Measurements from ENCODE around the gene HOXD10.

HOXD10 gene

DNA sequence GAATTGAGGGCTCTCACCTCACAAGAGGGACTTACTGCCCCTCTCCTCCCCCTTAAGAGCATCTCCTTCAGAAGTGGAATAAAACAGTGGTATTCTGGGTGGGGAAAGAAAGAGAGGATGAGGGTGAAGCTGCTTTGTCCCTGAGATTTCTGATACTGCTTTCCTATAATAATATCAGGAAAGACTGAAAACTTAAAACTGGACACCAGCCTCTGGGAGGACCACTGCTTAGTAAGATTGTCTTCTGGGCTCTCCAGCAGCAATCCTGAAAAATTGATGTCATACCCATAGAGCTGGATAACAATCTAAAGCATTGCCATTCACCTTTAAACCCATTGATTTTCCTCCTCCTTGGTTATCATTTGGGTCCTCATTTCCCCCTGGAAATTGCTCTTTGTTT, 30.1 kb downstream of the HOXD10 start:
- in situ Hi-C loops (cut with MboI; ENCODE audit: low sequenced_read_pairs), result loop anchor here (10.0 to 25.0 kb wide), 4 partner anchors 316 to 1166 kb away; no protein-coding TSS in a partner anchor

DNA sequence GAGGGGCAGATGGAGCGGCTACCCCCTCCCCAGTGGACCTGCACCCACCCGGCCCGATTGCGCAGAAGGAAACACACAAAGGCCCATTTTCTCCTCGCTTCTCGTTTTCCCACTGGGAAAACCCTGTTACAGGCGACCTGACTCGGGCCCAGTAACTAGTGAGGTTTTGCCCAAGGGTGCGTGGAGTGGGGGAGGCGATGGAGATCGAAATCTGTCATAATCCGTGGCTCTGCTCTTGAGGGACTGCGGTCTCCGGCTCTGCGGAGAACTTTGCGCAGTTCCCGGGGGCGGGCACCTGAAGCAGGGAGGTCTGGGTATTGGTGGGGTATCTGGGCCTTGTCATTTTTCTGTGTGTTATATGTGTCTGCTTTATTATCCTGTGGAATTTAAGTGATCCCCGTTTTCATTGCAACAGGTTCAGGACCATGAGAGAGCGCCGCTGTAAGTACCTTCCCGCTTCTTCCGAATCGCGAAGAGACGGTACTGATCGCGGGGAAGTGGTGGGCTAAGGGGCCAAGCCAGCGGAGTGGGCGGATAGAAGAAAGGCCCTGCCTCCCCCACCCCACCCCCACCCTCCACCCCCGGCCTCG, 30.7 kb downstream of the HOXD10 start:
- in situ Hi-C loops (cut with MboI; ENCODE audit: low sequenced_read_pairs), result loop anchor here (10.0 to 25.0 kb wide), 4 partner anchors 315 to 1165 kb away; no protein-coding TSS in a partner anchor

DNA sequence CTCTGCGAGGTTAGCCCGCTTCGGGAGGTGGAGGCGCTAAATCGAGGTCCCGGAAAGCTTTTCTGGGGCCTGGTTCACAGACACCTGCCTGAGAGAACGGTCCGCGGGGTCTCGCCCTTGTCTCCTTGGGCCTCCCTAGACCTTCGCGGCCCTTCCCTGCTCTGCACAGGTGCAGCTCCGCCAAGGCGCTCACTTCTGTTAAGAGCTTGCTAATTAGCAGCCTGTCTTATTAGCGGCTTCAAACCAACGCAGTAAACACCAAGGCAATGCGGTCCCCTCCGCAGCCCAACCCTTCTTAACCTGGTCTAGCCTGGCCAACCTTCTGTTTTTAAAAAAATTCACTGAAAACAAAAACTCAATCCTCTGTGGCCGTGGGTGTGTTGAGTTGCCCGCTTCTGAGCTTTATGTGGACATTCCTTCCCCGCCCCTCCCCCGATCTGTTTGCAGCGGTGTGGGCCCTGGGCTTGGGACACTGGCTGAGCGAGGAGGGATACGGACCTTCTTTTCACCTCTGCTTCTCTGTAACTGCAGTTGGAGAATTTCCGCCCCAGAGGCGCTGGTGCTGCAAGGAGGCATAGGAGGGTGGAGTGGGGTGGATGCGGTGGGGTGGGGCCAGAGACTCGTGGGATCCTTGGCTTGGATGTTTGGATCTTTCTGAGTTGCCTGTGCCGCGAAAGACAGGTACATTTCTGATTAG, 31.4 kb downstream of the HOXD10 start:
- in situ Hi-C loops (cut with MboI; ENCODE audit: low sequenced_read_pairs), result loop anchor here (10.0 to 25.0 kb wide), 4 partner anchors 314 to 1164 kb away; no protein-coding TSS in a partner anchor

GRCh38 chr2:176148751-176149421, 32.3 kb downstream of the HOXD10 start:
- in situ Hi-C loops (cut with MboI; ENCODE audit: low sequenced_read_pairs), result loop anchor here (10.0 to 25.0 kb wide), 4 partner anchors 313 to 1163 kb away; no protein-coding TSS in a partner anchor

DNA sequence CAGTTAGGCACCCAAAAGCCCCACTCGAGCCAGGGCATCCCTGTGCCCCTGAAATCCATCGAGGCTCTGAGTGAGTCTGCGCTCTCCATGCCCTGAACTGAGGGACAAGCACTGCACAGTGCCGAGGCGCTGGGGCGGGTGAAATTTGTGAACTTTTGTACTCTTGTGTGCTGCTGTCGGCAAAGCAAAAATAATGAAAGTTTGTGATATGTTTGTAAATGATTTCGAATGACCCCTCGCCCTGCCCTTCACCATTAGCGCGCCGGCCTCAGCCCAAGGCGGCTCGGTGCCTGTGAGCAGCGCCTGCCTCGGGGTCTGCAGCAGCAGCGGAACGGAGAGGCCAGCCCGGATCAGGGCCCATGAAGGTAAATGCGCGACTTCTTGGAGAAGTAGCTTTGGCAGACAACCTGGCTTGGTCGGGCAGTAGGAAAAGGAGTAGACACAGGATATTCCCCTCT, 32.9 kb downstream of the HOXD10 start:
- in situ Hi-C loops (cut with MboI; ENCODE audit: low sequenced_read_pairs), result loop anchor here (10.0 to 25.0 kb wide), 4 partner anchors 313 to 1163 kb away; no protein-coding TSS in a partner anchor

DNA sequence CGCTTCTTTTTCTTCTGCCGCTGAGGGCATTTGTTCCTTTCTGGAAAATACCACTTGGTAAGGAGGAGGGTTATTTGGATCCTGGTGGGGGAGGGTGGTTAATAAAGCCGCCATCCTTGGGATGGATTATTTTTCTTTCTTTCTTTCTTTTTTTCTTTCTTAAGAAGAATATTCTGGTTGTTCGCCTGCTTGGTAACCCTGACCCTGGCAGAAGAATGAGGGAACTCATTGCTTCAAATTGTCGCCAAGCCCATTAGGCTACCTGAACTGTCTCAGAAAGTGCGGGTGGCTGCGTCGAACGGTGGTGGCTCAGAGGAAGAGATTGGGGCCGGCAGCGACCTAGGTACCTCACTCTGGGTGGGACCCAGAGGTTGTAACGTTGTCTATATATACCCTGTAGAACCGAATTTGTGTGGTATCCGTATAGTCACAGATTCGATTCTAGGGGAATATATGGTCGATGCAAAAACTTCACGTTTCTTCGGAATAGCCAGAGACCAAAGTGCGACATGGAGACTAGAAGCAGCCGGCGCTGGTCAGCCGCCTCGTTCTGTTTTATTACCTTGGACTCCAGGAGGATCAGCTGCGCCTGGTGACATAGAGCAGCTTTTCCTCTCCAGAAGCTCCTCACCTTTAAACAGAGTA, 33.5 kb downstream of the HOXD10 start:
- in situ Hi-C loops (cut with MboI; ENCODE audit: low sequenced_read_pairs), result loop anchor here (10.0 to 25.0 kb wide), 4 partner anchors 312 to 1162 kb away; no protein-coding TSS in a partner anchor

DNA sequence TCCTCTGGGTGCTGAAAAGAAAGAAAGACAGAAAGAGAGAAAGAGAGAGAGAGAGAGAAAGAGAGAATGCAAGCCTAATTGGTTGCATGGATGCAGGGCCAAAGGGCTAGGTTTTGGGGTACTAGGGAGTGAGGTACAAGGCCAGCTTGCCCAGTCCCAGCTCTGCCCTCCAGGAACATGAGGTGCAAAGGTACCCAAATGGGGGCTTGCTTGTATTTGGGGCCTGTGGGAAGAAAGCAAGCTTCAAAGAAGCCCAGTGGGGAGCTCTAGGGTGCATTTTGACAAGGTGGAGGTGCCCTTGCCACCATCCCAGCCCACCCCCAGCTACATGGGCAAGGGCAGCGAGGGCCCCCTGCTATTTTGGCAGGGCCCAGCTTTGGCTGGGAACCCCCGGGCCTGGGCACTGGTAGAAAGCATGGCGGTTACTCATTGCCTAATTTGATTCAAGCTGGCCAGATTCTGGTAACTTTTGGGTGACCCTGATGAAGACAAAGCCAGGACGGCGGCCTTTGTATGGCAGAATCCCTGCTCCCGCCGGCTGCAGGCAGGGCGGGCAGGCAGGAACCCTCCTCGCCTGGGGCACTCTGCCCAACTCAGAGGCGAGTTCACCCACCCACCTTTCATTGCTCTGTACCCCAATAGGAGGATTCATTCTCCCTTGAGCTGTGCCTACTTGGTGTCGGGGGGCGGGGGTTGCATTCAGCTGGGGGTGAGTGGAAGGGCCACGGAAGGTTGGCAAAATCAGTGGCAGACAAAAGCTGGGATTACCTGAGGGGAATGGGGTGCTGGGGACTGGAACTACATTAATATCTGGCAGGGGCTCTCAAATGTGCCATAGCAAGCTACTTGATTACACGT, 34.2 kb downstream of the HOXD10 start:
- in situ Hi-C loops (cut with MboI; ENCODE audit: low sequenced_read_pairs), result no loop called here

DNA sequence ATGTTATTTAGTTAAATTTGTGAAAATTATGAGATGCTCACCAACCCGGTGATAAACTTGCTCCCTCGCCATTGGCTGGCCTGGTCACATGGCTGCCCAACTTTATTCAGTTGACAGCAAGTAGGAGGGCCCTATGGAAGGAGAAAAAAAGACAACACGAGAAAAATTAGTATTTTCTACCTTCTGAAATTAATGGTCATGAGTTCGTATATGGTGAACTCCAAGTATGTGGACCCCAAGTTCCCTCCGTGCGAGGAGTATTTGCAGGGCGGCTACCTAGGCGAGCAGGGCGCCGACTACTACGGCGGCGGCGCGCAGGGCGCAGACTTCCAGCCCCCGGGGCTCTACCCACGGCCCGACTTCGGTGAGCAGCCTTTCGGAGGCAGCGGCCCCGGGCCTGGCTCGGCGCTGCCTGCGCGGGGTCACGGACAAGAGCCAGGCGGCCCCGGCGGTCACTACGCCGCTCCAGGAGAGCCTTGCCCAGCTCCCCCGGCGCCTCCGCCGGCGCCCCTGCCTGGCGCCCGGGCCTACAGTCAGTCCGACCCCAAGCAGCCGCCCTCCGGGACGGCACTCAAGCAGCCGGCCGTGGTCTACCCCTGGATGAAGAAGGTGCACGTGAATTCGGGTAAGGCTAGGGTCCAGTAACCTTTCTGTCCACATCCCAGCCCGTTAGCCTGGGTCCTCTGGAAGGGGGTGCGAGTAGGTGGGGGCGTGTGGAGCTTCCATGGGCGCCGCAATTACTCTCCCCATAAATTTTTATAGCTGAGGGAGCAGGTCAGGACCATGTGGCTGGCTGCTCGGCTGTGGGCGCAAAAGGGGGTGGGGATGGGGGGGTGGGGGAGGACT, 35.1 kb downstream of the HOXD10 start, which contains the start of gene HOXD4:
TSS of gene HOXD4 (plus strand) at position 109 of the 846 bp plus-strand sequence. CDS start at position 193, 84 bp downstream.
- in situ Hi-C loops (cut with MboI; ENCODE audit: low sequenced_read_pairs), result no loop called here

DNA sequence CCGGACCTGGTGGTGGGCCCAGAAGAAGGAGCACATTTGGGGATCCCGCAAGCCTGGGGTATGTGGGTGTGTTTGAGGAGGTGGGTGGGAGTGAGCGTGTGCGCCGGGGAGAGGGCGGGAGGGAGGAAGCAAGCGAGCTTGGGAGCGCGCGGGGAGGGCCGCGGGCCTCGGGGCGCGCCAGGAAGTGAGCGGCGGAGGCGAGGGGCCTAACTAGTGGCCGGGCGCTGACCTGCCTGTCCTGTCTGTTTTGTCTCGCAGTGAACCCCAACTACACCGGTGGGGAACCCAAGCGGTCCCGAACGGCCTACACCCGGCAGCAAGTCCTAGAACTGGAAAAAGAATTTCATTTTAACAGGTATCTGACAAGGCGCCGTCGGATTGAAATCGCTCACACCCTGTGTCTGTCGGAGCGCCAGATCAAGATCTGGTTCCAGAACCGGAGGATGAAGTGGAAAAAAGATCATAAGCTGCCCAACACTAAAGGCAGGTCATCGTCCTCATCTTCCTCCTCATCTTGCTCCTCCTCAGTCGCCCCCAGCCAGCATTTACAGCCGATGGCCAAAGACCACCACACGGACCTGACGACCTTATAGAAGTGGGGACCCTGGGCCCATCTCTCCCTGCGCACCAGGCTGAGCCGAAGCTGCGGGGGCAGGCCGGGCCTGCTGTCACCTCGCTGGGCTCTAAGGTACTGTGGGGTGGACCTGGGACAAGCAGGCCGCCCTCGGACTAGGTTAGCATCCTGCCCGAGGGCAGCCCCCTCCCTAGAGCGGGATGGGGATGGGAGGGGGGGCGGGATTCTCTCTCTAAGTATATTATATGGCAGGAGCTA, 36.0 kb downstream of the HOXD10 start:
- in situ Hi-C loops (cut with MboI; ENCODE audit: low sequenced_read_pairs), result no loop called here

- in situ Hi-C loops (cut with MboI; ENCODE audit: low sequenced_read_pairs), result no loop called here
These were observed 38.1 kb downstream of the HOXD10 start for GRCh38 chr2:176154576-176155252.

DNA sequence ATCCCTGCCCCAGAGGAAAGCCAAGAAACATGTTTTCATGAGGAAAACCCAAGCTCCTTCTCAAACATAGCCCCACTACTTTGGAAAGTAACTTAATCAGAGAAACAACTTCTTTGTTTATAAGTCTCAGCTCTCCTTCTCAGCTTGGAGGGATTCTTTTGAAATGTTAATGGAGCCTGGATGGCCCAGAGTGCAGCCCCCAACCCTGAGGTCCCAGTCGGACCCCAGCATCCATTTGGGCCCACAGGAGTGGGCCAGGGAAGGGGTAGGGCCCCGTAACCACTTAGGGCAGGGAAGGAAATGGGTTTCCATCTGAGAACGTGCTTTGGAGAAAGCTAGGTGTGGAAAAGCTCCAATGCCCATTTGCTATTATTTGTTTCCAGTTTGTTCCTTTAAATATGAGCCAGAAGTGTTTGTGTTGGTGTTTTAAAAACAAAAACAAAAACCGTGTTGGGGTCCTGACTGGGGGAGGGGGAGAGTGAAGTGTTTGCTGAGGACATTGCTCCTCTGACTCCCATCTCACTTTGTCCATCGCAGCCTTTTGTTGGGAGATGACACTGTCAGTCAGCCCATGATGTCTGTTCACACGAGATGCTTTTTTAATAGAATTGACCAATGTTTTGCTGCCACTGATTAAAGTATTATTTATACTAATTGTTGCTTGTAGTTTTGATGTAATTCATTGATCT, 38.9 kb downstream of the HOXD10 start:
- in situ Hi-C loops (cut with MboI; ENCODE audit: low sequenced_read_pairs), result no loop called here

- in situ Hi-C loops (cut with MboI; ENCODE audit: low sequenced_read_pairs), result no loop called here
These were observed 39.8 kb downstream of the HOXD10 start for GRCh38 chr2:176156301-176156806.

DNA sequence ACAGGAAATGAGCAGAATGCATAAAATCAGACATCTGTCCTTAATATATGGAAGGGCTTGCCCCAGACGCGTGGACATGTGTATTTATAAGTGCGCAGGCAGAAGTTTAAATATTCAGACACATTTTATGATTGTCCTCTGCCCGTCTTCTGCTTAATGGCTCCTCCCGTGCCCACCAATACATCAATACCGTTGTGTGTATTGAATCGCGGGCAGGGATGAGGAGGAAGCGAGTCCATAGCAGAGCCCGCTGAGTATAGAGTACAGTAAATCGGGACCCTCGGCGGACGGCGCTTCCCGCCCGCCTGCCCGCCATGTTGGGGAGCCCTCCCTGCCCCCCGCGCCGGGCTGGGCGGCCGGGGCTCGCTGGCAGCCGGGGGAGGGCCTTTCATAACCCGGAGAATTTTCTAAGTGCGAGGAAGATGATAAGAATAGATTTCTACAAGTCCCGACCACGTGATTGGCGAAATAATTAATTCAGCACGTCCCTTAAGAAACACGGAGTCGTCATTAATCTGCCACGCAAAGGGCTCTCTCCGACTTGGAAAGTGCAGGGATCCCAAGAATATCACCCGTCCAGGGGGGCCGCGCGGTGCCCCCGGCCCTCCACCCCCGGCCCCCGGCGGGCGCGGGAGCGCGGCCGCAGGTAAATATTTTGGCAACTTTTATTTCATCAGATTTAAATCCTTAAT, 40.4 kb downstream of the HOXD10 start, which contains the start of gene HOXD3:
TSS of gene HOXD3 (plus strand) at position 501 of the 692 bp plus-strand sequence. CDS start 11,808 bp downstream, outside the sequence.
- in situ Hi-C loops (cut with MboI; ENCODE audit: low sequenced_read_pairs), result no loop called here

DNA sequence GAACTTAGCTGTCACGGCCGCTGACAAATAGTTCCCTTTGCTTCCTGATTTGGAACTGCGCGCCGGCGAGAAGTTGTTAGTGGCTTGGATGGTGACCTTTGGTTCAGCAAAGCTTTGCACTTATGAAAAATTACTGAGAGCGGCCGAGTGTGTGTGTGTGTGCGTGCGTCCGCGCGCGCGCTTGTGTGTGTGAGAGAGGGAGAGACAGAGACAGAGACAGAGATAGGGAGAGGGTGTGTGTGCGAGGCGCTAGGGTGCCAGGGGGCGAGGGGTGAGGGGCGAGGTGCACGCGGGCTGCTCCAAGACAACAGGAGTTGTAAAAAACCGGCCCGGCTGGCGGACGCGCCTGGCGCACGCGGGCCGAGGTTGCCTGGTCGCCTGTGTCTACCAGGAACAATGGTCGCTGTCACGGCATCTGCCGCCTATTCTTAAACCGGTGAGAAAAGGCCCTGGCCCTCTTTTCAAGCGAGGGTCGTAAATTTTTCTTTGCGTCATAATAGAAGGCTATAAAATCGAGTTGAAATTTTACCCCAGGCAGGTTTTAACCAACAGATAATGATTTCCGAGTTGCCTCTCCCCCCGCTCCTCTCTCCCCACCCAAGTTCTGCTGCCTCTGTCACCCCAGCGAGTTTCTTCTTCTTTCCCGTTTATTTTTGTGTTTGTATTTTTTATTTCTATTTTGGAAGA, 41.1 kb downstream of the HOXD10 start:
- in situ Hi-C loops (cut with MboI; ENCODE audit: low sequenced_read_pairs), result no loop called here

DNA sequence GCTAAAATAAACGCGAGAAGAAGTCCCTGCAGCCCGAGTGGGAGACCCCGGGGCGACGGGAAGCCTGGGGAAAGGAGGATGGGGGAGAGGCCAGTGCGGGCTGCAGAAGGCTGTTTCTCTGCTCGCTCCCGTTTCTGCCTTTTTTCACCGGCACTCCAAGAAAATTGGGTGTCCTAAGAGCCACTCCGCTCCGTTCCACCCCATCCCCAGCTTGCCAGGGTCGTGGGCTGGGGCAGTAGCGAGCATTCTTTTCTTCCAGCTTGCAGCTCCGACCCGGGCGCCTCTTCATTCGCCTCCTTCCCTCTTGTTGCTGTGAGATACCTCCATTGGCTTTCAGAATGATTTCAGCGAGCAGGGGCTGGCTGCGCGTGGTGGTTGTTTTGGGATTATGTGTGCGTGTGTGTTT, 41.6 kb downstream of the HOXD10 start:
- in situ Hi-C loops (cut with MboI; ENCODE audit: low sequenced_read_pairs), result no loop called here

Data from HL-60/S4 (cell line).